ENCODE measurements around the gene GNS. TPM values are rescaled to one million over a fixed set of nuclear protein-coding genes. Genes with fewer than 3 reads are reported as not detected.

The GNS gene
- total RNA-seq, 2 experiments from 2014 or later = 8.7 to 10.0 TPM

DNA sequence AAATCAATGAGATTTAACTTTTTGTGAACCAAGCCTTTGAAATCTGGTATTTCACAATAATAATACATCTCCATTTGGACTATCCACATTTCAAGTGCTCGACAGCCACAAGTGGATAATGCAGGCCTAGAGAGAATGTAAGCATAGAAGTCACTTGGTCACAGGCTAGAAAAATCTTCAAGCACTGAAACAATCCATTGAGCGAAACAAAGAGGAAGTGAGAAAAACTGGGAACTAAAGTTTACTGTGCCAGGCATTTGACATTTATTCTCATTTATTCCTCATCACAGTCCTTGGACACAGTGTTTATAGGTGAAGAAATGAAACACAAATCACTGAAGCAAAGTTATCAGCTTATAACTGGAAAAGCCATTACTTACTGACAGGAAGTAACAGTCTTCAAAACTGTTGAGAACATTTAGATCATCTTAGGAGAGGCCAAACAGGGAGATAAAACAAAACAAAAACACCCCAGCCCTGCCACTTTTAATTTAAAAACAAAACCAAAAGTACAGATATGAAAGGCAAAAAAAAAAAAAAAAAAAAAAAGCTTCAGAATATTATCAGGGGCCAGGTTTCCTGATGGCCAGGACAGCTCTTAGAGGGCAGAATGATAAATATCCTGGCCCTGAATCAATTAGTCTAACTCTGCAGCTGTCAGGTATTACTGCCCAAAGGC, 29.2 kb downstream of the GNS start:
- TF ChIP-seq, protein P1, sequence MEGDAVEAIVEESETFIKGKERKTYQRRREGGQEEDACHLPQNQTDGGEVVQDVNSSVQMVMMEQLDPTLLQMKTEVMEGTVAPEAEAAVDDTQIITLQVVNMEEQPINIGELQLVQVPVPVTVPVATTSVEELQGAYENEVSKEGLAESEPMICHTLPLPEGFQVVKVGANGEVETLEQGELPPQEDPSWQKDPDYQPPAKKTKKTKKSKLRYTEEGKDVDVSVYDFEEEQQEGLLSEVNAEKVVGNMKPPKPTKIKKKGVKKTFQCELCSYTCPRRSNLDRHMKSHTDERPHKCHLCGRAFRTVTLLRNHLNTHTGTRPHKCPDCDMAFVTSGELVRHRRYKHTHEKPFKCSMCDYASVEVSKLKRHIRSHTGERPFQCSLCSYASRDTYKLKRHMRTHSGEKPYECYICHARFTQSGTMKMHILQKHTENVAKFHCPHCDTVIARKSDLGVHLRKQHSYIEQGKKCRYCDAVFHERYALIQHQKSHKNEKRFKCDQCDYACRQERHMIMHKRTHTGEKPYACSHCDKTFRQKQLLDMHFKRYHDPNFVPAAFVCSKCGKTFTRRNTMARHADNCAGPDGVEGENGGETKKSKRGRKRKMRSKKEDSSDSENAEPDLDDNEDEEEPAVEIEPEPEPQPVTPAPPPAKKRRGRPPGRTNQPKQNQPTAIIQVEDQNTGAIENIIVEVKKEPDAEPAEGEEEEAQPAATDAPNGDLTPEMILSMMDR (IDR thresholded peaks at IDR 0.05) = no peak
- Histone ChIP-seq H3K9me3 (ENCODE audit: control insufficient read depth in 1 of 2, insufficient read depth in 1 of 2, low read length in 2 of 2) (no peaks in the 10 kb centered on the region), H3K27me3 (ENCODE audit: control insufficient read depth in 1 of 2, insufficient read depth in 2 of 2, low read length in 2 of 2) (no peaks in the 10 kb centered on the region), H3K4me1 (ENCODE audit: insufficient read depth, low read length) (peaks cover 11% of the 10 kb centered on the region), H3K27ac (ENCODE audit: low read depth in 1 of 2, low read length in 2 of 2) (peak overlapping the region in 1 of 2 donors; percentile 68), H3K36me3 (ENCODE audit: insufficient read depth, low read length) (peaks cover 21% of the 10 kb centered on the region), H3K4me3 (ENCODE audit: low read length) (no peak overlapping the region)
- H3K36me3 Mint-ChIP-seq (ENCODE audit: low read depth) = peaks cover 73% of the 10 kb centered on the region
- intact Hi-C loops (cut with DNase I, micrococcal nuclease) = no loop called here
- peaks cover 16% of the 10 kb centered on the region for H3K4me1 Mint-ChIP-seq (ENCODE audit: low read depth)
- ATAC-seq (ENCODE audit: poor library complexity) (peak; percentile 29), DNase-seq (peak in 1 of 14 experiments; percentile 68)
- no peak overlapping the region for H3K4me3 Mint-ChIP-seq
- ChIA-PET CTCF (interaction anchor here (0.7 kb wide), 1 partner anchor 11 kb away, joined by 3 read pairs; no protein-coding TSS in a partner anchor), POLR2A (no interaction called here)
- no peaks in the 10 kb centered on the region for H3K27me3 Mint-ChIP-seq
- H3K27ac Mint-ChIP-seq = peak overlapping the region; percentile 83
- H3K9me3 Mint-ChIP-seq = no peaks in the 10 kb centered on the region

DNA sequence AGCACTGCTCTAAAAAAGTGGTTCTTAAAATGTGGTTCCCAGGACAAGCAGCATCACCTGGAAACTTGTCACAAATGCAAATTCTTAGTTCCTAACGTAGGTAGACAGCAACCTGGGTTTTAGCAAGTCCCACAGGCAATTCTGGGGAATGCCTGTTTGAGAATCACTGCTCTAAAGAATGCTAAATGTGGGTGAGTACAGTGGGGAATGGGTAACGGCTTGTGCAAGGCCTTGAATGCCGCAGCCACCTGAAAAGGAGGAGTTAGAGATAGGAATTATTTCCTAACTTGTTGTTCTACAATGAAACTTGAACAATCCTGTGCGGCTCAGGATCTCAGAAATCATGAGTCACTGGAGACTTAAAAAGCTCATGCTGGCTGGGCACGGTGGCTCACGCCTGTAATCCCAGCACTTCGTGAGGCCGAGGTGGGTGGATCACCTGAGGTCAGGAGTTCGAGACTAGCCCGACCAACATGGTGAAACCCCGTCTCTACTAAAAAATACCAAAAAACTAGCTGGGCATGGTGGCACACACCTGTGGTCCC, 34.9 kb downstream of the GNS start:
- Mint-ChIP-seq H3K27ac (no peak overlapping the region), H3K36me3 (ENCODE audit: low read depth) (peaks cover 86% of the 10 kb centered on the region), H3K4me1 (ENCODE audit: low read depth) (peaks cover 10% of the 10 kb centered on the region), H3K9me3 (no peaks in the 10 kb centered on the region), H3K4me3 (no peak overlapping the region), H3K27me3 (no peaks in the 10 kb centered on the region)
- ChIA-PET CTCF (no interaction called here), POLR2A (no interaction called here)
- intact Hi-C loops (cut with DNase I, micrococcal nuclease) = no loop called here
- no peak for ATAC-seq (ENCODE audit: poor library complexity)
- peaks cover 7% of the 10 kb centered on the region for H3K4me1 ChIP-seq (ENCODE audit: insufficient read depth, low read length)
- no peak overlapping the region for H3K27ac ChIP-seq (ENCODE audit: low read depth in 1 of 2, low read length in 2 of 2)
- no peaks in the 10 kb centered on the region for H3K9me3 ChIP-seq (ENCODE audit: control insufficient read depth in 1 of 2, insufficient read depth in 1 of 2, low read length in 2 of 2)
- H3K36me3 ChIP-seq (ENCODE audit: insufficient read depth, low read length) = peaks cover 55% of the 10 kb centered on the region
- DNase-seq = no peak
- no peaks in the 10 kb centered on the region for H3K27me3 ChIP-seq (ENCODE audit: control insufficient read depth in 1 of 2, insufficient read depth in 2 of 2, low read length in 2 of 2)
- no peak overlapping the region for H3K4me3 ChIP-seq (ENCODE audit: low read length)
- TF ChIP-seq, protein P1 (IDR thresholded peaks at IDR 0.05) = no peak

DNA sequence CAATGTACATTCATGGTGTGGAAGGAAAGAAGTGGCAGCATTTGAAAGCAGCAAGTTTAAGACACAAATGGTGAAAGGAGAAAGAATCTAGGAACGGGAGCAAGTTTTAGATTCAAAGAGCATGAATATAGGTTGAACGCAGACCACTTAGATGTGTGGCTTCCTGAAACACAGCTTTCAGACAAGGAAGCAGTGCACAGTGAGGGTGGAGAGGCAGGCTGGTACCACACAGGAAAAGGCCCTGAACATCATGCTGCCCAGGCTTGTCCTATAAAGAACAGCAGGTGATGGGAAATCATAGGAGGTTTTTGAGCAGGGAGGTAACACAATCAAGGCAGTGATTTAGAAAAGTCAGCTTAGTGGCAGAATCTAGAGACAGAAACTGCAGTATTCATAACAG, 35.6 kb downstream of the GNS start:
- Histone ChIP-seq H3K4me1 (ENCODE audit: insufficient read depth, low read length) (peaks cover 7% of the 10 kb centered on the region), H3K9me3 (ENCODE audit: control insufficient read depth in 1 of 2, insufficient read depth in 1 of 2, low read length in 2 of 2) (no peaks in the 10 kb centered on the region), H3K36me3 (ENCODE audit: insufficient read depth, low read length) (peaks cover 54% of the 10 kb centered on the region), H3K4me3 (ENCODE audit: low read length) (no peak overlapping the region), H3K27me3 (ENCODE audit: control insufficient read depth in 1 of 2, insufficient read depth in 2 of 2, low read length in 2 of 2) (no peaks in the 10 kb centered on the region), H3K27ac (ENCODE audit: low read depth in 1 of 2, low read length in 2 of 2) (no peak overlapping the region)
- ChIA-PET POLR2A (no interaction called here), CTCF (interaction anchor here (1.0 kb wide), 1 partner anchor 174 kb away, joined by 4 read pairs; no protein-coding TSS in a partner anchor)
- no peaks in the 10 kb centered on the region for H3K27me3 Mint-ChIP-seq
- ATAC-seq (ENCODE audit: poor library complexity) (no peak), DNase-seq (peak in 1 of 14 experiments; percentile 20)
- peaks cover 85% of the 10 kb centered on the region for H3K36me3 Mint-ChIP-seq (ENCODE audit: low read depth)
- H3K27ac Mint-ChIP-seq = peak overlapping the region; percentile 11
- H3K4me3 Mint-ChIP-seq = no peak overlapping the region
- no peaks in the 10 kb centered on the region for H3K9me3 Mint-ChIP-seq
- H3K4me1 Mint-ChIP-seq (ENCODE audit: low read depth) = peaks cover 13% of the 10 kb centered on the region
- TF ChIP-seq, protein P1 (IDR thresholded peaks at IDR 0.05) = no peak
- intact Hi-C loops (cut with DNase I, micrococcal nuclease) = no loop called here

All from CD4-positive, alpha-beta T cell (primary cell).